ENCODE results near the gene SH3BP4. TPM values are rescaled to one million over a fixed set of nuclear protein-coding genes. Genes with fewer than 3 reads are reported as not detected.
A peak's percentile ranks its signal among the peaks of the same experiment; 100 is the strongest.

Gene SH3BP4
- total RNA-seq, 1 experiment from 2014 or later = 93.8 TPM

- Histone ChIP-seq H3K27me3 (ENCODE audit: insufficient read depth, low read length) (no peaks in the 10 kb centered on the region), H2AFZ (ENCODE audit: low read length) (no peak overlapping the region), H3K23me2 (ENCODE audit: insufficient read length, low read depth, low read length, poor library complexity, severe bottlenecking) (no peaks in the 10 kb centered on the region), H3K4me1 (ENCODE audit: insufficient read depth, low read length) (peaks cover 7% of the 10 kb centered on the region; the same call in 1 of the 2 replicates), H3K56ac (ENCODE audit: insufficient read length, low read depth, low read length) (no peak overlapping the region), H2AK5ac (ENCODE audit: insufficient read length, low read length) (no peak overlapping the region), H2BK5ac (ENCODE audit: insufficient read length, low read length) (no peak overlapping the region), H3K9ac (ENCODE audit: extremely low read depth, insufficient read length, low read length) (no peak overlapping the region), H4K5ac (ENCODE audit: insufficient read length, low read depth, low read length) (no peak overlapping the region), H2BK12ac (ENCODE audit: insufficient read length, low read depth, low read length) (no peak overlapping the region), H3K4me2 (ENCODE audit: insufficient read depth, insufficient read length, low read length) (no peak overlapping the region), H2BK15ac (ENCODE audit: low read depth, low read length) (no peak overlapping the region), H3K18ac (ENCODE audit: insufficient read length, low read depth, low read length) (no peak overlapping the region), H4K91ac (ENCODE audit: insufficient read length, low read depth, low read length) (peak overlapping the region; percentile 15), H3K23ac (ENCODE audit: insufficient read length, low read depth, low read length) (no peak overlapping the region), H3K14ac (ENCODE audit: insufficient read depth, low read length) (no peak overlapping the region; the same call in 1 of the 2 replicates), H2BK20ac (ENCODE audit: low read depth, low read length, poor library complexity, severe bottlenecking) (no peak overlapping the region), H3K79me1 (ENCODE audit: insufficient read depth, low read depth, low read length, poor library complexity, severe bottlenecking) (no peaks in the 10 kb centered on the region), H3K9me3 (ENCODE audit: control insufficient read depth, low read depth, low read length) (no peaks in the 10 kb centered on the region), H3K27ac (ENCODE audit: insufficient read length, low read depth, low read length) (no peak overlapping the region), H4K8ac (replicated peaks; ENCODE audit: insufficient read length, low read depth, low read length) (no peak overlapping the region), H2BK120ac (ENCODE audit: low read depth, low read length, poor library complexity, severe bottlenecking) (no peak overlapping the region), H3T11ph (ENCODE audit: low read length) (no peak overlapping the region), H3K79me2 (ENCODE audit: insufficient read depth, low read length) (0 out of 2 replicates have a peak, but pooled peaks cover 2% of the 10 kb centered on the region), H3K4ac (ENCODE audit: low read depth, low read length) (no peak overlapping the region), H4K20me1 (ENCODE audit: control insufficient read depth, insufficient read depth, insufficient read length) (no peaks in the 10 kb centered on the region)
- peaks cover 16 to 74% (median 73%) of the 10 kb centered on the region in 3 experiments for H3K36me3 Mint-ChIP-seq (ENCODE audit: insufficient read depth in 1 of 3, low read depth in 3 of 3)
- H3K27ac Mint-ChIP-seq = peak overlapping the region in 2 of 3 experiments; percentile 81 to 86; a peak in 5 of 7 replicates
- no CpG with 5 or more reads among the region's 20 CpGs for WGBS (ENCODE audit: extremely low coverage, insufficient read length, low lambda C conversion rate)
- DNase-seq = no peak
- no peak for TF ChIP-seq CTCF (conservative IDR thresholded peaks at IDR 0.05)
- no peaks in the 10 kb centered on the region; a peak in 1 of 5 replicates for H3K9me3 Mint-ChIP-seq
- H3K4me3 Mint-ChIP-seq = no peak overlapping the region
- no peaks in the 10 kb centered on the region for H3K27me3 Mint-ChIP-seq (ENCODE audit: low read depth)
- peaks cover 71 to 79% of the 10 kb centered on the region in 2 experiments for H3K4me1 Mint-ChIP-seq
Measured at GRCh38 chr2:235000426-235001236, 48.8 kb downstream of the SH3BP4 start.
